Umbilical cord (tissue), 2 donors: ENCODE results near the gene TMEM220. TPM values are rescaled to one million over a fixed set of nuclear protein-coding genes. Genes with fewer than 3 reads are reported as not detected.

Source experiments
- DNase-seq: peaks from one replicate; pipeline ENCODE4 v3.0.0-alpha.2; 2015; ENCODE audit warnings: low spot score
- total RNA-seq: library from RNA; depleted of rRNA; stranded (reverse); fragments of >200 nt; gene quantifications from one replicate; pipeline ENCODE4 v1.2.3, GENCODE V29; 2014; ENCODE audit warnings: low replicate concordance; ENCODE audit not compliant: insufficient read depth

TMEM220 gene
- 20.0 TPM for total RNA-seq

- DNase-seq, result peak; percentile 82
Observed at GRCh38 chr17:10729334-10730193, at the start of gene TMEM220. TSS of gene TMEM220 (minus strand) at chr17:10730023. CDS start at chr17:10729851, 172 bp downstream.

GRCh38 chr17:10779609-10780008, 49.8 kb upstream of the TMEM220 start:
- DNase-seq, result no peak

GRCh38 chr17:10777890-10778289, 48.1 kb upstream of the TMEM220 start:
- no peak for DNase-seq

GRCh38 chr17:10777131-10777807, 47.4 kb upstream of the TMEM220 start:
- DNase-seq, result no peak

- no peak for DNase-seq
Observed at GRCh38 chr17:10776381-10776780, 46.6 kb upstream of the TMEM220 start.

- no peak for DNase-seq
Observed at GRCh38 chr17:10775740-10776356, 46.0 kb upstream of the TMEM220 start.

GRCh38 chr17:10775058-10775457, 45.2 kb upstream of the TMEM220 start:
- no peak for DNase-seq

GRCh38 chr17:10773391-10773790, 43.6 kb upstream of the TMEM220 start:
- DNase-seq, result no peak

- DNase-seq, result peak; percentile 86
Observed at GRCh38 chr17:10772425-10773380, 42.9 kb upstream of the TMEM220 start.

GRCh38 chr17:10771148-10771547, 41.3 kb upstream of the TMEM220 start:
- DNase-seq, result no peak

GRCh38 chr17:10769840-10770239, 40.0 kb upstream of the TMEM220 start:
- DNase-seq, result no peak

GRCh38 chr17:10768750-10769251, 39.0 kb upstream of the TMEM220 start:
- DNase-seq, result no peak

- DNase-seq, result no peak
Observed at GRCh38 chr17:10767232-10767631, 37.4 kb upstream of the TMEM220 start.

GRCh38 chr17:10762037-10762436, 32.2 kb upstream of the TMEM220 start:
- DNase-seq, result no peak

- DNase-seq, result no peak
Observed at GRCh38 chr17:10761281-10761680, 31.5 kb upstream of the TMEM220 start.

- no peak for DNase-seq
Observed at GRCh38 chr17:10758062-10758461, 28.2 kb upstream of the TMEM220 start.

GRCh38 chr17:10757647-10758046, 27.8 kb upstream of the TMEM220 start:
- DNase-seq, result no peak

- DNase-seq, result no peak
Observed at GRCh38 chr17:10757067-10757466, 27.2 kb upstream of the TMEM220 start.

GRCh38 chr17:10756619-10757018, 26.8 kb upstream of the TMEM220 start:
- no peak for DNase-seq

GRCh38 chr17:10756185-10756584, 26.4 kb upstream of the TMEM220 start:
- no peak for DNase-seq

GRCh38 chr17:10755592-10756127, 25.8 kb upstream of the TMEM220 start:
- no peak for DNase-seq
